ENCODE data around the gene PDE6A.

PDE6A gene

DNA sequence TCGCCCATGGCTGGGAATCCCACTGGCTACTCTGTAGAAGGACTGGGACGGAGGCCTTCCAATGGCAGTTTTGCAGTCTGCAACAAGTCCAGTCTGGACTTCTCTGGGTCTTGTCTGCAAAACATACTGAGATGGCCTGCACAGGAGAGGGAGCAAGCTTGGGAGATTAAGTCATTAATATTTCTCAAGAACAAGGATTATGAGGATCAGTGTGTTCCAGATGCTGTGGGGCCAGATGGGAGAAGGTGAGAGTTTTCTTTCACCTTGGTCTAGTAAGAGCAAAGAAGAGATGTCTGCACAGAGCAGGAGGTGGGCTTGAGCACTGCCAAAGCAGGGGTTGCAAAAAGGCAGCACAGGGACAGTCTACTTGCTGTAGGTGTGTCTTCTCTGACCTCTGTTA, at the start of gene PDE6A:
Gene PDE6A, minus strand, starts transcription at position 128 of the 400 bp plus-strand sequence. Its CDS starts 120 bp downstream, at position 8.
- DNase-seq, result no peak

DNA sequence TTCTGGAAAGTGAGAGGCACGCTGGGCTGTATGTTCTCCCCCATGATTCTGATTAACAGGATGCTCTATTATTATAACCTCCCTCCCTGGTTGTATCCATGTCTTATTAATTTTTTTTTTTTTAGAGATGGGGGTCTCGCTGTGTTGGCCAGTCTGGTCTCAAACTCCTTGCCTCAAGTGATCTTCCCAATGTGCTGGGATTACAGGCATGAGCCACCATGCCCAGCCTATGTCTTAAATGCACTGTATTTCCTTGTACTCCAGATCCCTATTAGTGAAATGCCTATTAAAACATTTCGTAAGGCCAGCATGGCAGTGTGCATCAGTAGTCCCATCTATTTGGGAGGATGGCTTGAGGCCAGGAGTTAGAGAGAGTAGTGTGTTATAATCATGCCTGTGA, 48.9 kb upstream of the PDE6A start:
- DNase-seq, result no peak

DNA sequence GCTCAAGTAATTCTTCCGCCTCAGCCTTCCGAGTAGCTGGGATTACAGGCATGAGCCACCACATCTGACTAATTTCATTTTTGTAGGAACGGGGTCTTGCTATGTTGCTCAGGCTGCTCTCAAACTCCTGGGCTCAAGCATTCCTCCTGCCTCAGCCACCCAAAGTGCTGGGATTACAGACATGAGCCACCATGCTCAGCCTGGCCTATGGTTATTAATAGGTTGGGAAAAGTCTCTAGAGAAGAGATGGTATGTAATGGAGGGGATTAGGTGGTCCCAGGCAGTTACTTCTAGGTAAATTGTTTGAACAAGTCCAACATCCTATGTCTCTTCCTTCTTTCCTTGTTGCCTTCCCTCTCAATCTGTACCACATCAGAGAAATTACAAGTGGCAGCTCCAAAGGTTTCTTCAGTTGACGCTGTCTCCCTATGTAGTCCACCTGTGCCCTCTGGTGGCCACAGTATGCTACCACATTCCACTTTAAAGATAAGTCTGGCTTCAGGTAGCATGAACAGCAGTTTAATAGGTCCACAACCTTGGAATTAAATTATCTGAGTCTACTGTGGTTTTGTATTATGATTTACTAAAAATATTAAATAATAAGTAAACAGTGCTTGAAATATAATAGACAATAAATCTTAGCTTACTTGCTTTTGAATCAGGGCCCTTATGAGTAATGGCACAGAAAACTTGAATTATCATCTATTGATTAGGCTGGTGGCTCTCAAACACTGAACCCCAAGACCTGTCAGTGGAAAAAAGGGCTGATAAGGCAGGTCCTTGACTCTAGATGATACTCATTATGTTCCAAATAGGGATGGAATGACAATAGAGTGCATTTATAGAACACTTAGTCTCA, 46.2 kb upstream of the PDE6A start:
- DNase-seq, result peak; percentile 65

DNA sequence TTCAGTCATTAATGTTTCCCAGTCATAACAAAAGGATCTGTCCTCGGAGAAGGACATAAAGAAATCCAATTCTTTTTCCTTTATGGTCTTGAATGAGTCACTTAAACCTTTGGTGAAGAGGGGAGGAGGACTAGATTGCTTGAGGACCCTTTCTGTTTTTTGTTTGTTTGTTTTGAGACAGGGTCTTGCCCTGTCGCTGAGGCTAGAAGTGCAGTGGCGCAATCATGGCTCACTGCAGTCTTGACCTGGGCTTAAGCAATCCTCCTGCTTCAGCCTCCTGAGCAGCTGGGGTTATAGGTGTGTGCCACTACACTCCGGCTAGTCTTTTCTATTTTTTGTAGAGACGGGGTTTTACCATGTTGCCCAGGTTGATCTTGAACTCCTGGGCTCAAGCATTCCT, 43.5 kb upstream of the PDE6A start:
- no peak for DNase-seq

DNA sequence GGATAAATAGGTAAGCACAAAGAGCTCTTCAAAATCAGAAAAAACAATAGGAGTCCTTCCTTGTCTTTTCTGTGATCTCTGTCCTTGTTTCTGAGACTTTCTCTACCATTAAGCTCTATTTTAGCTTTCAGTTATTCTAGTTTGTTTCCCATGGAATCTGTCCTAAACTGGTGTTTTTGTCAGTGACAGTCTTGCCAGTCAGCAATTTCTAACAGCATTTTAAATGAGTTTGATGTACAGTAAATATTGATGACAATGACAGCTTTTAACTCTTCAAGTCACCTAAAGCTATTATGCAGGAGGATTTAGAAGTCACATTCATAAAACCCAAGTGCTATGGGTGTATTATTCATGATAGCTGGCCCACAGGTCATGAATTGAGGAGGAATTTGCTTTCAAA, 37.9 kb upstream of the PDE6A start:
- DNase-seq, result no peak

DNA sequence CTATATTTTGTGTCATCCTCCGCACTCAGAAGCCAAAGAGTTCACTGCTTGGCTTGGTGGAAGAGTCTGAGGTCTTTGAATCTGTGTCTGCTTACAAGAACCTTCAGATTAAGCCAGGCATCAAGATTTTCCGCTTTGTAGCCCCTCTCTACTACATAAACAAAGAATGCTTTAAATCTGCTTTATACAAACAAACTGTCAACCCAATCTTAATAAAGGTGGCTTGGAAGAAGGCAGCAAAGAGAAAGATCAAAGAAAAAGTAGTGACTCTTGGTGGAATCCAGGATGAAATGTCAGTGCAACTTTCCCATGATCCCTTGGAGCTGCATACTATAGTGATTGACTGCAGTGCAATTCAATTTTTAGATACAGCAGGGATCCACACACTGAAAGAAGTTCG, 36.6 kb upstream of the PDE6A start:
- no peak for DNase-seq

DNA sequence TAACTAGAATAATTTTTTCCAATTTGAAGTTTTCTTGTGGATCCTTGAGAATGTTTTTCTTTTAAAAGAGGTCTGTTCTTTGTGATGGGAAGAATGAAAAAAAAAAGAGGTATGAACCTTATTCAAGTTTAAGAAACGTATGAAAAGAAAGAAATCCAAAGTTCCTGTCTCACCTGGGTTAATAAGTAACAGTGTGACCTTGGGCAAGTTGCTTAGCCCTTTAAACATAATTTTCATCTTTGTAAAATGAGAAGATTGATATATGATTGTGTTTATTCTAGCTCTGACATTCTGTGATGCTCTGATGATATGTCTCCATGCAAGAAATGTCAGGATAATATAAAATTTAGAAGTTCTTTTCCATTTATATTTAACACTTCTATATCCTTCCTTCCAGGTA, 35.3 kb upstream of the PDE6A start:
- no peak for DNase-seq

DNA sequence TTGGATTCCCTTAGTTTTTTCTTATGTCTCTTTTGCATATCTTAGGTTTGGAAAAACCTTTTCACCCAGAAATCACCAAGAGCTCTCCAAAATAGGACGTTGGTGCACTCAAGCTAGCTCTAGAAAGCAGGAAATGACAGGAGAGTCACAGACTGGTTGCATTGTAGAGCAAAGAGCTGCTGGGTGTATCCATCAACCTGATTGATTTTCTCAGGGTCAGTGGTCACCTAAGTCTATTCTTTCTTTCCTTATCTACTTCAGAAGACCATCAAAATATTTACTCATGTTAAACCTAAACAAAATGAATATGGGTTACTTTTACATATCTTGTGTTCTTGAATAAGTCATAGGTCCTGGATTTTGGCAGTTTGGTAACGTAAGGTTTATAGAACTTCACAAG, 30.8 kb upstream of the PDE6A start:
- DNase-seq, result no peak

DNA sequence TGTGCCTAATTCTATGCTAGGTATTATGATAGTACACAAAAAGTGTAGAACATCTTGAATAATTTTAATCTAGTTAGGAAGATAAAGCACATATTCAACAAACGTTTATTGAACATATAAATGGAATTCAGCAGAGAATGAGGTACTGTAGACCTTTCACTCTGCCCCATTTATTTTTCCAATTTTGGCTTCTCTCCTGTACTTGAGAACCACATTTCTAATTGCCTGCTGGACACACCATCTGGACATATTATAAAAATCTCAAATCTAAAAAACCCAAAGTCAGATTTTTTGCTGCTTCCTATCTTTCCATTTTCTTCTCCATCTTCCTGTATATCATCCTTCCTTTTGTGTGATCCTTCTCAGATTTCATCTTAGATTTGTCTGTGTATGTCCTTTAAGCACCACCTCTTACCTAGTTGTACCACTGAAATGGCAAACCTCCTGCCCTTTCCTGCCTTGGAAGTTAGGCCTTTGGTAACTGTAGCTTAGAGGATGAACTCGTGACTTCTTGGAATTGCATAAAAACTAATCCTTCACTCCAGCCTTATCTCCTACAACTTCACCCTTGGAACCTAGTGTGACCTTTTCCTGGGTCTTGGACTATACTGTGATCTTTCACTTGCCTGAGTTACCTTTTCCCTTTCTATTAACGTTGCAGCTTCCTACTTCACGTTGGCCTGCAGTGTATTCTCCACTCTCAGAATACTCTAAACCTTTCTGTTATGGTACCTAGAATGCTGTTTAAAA, 24.8 kb upstream of the PDE6A start:
- no peak for DNase-seq

DNA sequence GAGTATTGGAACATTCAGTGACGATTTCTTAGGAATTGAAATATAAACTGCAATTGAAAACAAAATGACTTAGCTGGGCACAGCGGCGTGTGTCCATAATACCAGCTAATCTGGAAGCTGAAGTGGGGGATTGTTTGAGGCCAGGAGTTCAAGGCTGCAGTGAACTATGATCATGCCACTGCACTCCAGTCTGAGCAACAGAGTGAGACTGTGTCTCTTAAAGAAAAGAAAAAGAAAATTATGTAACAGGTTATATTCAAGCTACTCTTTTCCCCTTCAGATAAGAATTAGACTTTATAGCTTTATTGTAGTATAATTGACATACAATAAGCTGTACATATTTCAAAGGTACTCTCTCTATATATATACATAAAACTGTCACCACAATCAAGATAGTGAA, 22.4 kb upstream of the PDE6A start:
- no peak for DNase-seq

DNA sequence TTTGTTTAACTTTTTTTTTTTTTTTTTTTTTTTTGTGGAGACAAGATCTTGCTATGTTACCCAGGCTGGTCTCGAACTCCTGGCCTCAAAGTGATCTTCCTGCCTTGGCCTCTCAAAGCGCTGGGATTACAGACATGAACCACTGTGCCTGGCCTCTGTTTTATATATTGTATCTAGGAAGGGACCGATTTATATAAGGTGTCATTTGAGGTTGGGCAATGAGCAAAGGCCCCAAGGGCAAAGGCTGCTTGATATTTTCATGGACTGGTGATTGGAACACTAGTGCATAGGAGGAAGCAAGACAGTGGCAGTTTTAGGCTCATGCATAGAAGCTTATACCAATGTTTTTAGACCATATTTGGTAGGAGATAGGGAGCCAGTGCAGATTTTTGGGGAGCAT, 19.1 kb upstream of the PDE6A start:
- no peak for DNase-seq

DNA sequence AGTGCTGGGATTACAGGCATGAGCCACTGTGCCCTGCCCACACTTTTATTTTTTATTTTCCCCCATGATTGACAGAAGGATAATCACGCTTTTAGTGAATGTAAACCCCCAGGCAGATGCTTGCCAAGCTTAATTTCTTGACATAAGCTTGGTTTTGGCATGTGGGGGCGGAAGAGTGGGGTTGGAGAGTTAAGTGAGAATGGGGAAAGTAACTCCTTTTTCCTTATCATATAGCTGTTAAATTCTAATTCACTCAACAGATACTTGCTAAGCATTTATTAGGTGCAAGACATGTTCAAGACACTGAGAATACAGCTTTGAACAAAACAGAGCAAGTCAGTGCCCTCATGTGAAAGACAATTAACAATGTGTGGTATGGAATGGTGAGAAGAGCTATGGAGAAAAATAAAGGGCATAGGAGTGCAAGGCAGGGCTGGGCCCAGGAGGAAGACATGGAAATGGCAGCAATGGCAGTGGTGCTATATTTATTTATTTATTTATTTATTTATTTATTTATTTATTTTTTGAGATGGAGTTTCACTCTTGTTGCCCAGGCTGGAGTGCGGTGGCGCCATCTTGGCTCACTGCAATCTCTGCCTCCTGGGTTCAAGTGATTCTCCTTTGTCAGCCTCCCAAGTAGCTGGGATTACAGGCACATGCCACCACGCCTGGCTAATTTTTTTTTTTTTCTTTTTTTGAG, 18.2 kb upstream of the PDE6A start:
- no peak for DNase-seq

DNA sequence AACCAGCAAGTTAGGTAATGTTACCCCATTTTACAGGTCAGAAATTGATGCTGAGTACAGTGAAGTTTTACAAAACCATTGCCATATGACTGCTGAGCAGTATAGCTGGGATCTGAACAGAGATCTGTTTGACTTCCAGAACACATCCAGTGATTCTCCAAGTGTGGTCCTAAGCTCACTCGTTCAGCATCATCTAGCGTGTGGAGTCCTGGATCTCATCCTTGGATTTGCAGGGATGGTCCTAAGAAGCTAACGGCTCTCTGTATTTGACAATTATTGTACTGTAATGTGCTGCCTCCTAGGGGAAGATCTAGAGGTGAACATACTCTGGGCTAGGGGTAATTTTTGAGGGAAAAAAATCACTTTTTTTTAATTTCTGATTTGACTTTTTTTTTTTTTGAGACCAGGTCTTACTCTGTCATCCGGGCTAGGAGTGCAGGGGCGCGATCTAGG, 17.4 kb upstream of the PDE6A start:
- DNase-seq, result peak; percentile 24

DNA sequence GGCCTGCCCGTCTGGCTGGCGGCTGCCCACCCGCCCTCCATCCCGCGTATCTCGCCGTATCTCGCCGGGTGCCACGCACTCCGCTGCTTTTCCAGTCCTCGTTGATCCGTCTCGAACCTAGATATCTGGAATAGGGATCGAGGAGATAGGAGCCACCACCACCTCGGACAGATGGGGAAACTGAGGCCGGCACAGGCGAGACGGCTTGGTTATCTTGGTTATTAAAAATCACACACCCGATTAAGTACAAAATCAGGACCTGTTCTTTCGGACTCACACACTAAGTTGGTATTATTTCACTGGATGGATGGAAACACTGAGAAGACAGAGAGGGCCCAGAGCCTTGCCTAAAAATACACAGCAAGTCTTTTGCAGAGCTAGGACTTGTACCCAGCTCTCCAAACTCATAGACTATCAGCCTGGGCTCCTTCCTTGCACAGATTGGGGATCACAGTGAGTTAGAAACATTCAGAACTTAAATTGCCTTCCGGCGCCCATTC, 16.6 kb upstream of the PDE6A start:
- no peak for DNase-seq

DNA sequence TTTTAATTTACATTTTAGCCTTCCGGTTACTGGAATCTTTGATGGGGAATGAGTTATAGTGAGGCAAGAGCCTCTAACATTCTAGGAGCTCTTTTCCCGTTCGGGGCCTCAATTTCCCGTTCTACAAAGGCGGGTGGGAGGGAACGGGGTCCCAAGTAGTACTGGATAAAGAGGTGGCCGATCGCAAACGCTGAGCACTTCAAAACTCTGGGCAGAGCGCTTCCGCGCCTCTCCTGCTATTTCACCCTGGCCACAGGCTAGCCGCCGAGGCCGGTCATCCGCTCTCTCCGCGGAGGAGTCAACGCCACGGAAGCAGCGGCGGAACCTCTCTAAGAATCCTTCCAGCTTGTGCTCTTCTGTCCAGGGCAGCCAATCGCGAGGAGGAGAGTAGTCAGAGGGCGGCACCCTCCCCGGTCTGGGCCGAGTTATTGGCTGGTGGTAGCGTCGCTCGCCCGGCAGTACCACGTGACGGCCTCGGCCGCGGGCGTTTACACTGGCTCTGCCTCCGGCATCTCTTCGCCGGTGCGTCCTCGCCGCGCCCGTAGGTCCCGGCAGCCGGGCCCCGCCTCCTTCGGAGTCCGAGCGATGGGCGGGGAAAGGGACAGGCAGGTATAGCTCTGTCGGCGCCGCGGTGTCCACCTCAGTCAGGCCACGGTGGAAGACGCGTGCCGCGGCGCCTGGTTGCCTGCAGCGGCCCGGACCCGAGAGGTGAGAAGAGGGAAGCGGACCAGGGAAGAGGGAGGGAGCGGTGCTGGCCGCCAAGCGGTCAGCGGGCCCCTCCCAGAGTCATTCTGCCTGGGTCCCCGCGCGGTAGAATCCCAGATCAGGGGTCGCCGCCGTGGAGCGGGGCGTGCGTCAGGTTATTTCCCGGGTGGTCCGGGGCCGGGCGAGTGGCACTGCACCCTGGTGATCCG, 15.9 kb upstream of the PDE6A start, which contains the start of gene SLC26A2:
Gene SLC26A2, plus strand, starts transcription at position 487 of the 914 bp plus-strand sequence. CDS start 16,895 bp downstream, outside the sequence.
- peak; percentile 94 for DNase-seq

DNA sequence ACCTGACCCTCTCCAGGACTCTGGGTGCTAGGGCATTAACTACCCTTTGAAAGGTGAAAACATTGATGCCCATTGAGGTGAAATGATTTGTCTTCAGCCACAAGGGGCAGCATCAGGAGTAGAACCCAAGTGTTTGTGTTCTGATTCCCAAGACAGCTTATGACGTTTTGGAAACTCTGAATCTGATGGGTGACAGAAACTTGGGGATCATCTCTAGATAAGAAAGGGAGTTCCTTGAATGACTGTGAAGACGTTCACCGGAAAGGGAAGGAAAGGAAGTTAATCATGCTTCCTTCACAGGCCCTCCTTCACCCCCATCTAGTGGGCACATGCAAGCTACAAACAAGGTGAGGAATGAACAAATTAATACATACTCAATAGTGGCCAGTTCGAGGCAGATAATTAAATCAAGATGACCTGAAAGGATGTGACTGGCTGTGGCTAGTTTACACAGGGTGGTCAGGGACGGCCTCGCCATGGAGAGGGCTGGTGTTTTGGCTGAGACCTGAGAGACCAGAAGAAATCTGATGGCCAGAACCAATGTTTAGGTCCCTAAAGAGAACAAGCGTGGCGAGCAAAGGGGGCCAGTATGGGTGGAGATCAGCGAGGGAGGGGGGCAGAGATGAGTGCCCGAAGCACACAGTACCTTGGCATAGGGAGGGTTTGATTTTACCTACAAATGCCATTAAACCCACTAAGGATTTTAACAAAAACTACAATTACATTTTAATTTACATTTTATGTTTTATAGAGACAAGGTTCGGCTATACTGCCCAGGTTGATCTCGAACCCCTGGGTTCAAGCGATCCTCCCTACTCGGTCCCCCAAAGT, 15.0 kb upstream of the PDE6A start:
- peak; percentile 23 for DNase-seq

DNA sequence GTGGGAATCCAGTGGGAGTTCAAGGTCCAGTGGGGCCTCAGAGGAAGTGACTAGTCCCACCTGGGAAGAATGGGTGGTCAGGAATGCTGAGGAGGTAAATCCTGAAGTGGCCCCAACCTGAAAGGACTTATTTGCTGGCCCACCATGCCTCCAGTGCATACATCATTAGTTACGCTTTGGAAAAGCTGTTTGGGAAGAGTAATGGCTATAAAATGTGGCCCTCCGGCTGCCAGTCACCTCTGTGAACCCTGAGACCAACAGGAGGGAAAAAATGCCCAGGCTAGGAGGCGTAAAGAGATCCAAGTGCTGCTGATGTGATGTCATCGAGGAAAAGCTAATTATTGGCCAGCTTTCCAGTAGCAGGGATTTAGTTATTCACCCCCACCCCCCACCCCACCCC, 13.3 kb upstream of the PDE6A start:
- DNase-seq, result no peak

DNA sequence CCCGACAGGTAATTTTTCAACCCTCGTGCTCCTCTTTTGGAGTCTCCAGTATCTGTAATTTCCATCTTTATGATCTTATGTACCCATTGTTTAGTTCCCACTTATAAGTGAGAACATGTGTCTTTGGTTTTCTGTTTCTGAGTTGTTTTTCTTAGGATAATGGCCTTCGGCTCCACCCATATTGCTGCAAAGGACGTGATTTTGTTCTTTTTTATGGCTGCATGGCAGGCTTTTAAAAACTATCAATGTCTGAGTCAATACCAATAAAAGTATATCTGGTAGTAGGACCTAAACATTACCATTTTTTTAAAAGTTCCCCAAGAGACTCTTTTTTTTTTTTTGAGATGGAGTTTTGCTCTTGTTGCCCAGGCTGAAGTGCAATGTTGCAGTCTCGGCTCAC, 12.1 kb upstream of the PDE6A start:
- DNase-seq, result no peak

DNA sequence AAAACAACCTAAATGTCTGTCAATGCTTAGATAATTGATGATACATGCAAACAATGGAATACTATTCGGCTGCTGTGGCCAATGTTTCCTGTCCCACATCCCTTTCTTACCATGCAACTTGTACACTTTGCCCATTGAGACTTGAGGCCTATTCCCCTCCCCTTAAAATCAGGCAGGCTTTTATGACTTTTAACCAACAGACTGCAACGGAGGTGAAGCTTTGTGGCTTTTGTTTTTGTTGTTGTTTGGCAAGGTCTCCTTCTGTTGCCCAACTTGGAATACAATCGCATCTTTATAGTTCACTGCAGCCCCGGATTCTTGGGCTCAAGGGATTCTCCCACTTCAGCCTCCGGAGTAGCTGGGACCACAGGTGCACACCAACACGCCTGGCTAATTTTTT, 10.2 kb upstream of the PDE6A start:
- no peak for DNase-seq

DNA sequence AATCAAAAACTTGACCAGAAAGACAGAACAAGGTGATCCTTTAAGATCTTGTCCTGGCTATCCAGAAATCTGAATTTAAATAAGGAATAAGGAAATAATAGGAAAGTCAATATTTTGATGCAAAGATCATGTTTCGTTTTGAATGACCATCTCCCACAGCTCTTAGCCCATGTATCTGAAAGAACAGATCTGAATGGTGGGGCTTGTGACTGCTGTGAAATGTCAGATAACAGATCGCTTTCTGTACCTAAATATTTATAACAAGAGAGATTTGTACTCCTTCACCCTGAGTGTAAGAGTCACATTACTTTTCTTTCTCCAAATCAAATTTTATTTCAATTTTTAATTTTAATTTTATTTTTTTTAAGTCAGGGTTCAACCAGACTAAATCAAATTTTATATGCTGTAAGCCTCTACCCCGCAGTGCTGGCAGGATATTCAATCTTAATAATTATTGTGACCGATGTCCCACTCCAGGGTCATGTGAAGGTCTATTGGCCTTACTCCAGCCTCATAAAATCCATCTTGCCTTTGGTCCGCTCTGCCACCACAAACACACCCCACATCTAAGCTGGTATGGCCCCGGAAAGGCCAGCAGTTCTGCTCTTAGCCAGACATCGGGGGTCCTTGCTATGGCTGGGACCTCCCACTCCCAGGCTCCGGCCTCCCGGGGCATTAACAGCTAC, 9.0 kb upstream of the PDE6A start:
- no peak for DNase-seq
